HG02763 (cell line): ENCODE data around the gene OR2A2.

Source experiments
- ATAC-seq: cut with Tn5 transposase; IDR thresholded peaks from one replicate; pipeline ENCODE4 v1.9.1; 2021; ENCODE audit warnings: mild to moderate bottlenecking, moderate library complexity; ENCODE audit not compliant: unreplicated experiment

OR2A2 gene

GRCh38 chr7:144137501-144137900 is 28.1 kb downstream of the OR2A2 start:
- ATAC-seq = no peak

- ATAC-seq = no peak
Measured at GRCh38 chr7:144142187-144142586, 32.8 kb downstream of the OR2A2 start.

GRCh38 chr7:144144426-144144825 is 35.0 kb downstream of the OR2A2 start:
- ATAC-seq = no peak

- no peak for ATAC-seq
Measured at GRCh38 chr7:144148224-144148827, 38.9 kb downstream of the OR2A2 start.

GRCh38 chr7:144158861-144159260 is 49.5 kb downstream of the OR2A2 start:
- no peak for ATAC-seq
